ENCODE measurements around the gene ADGRB3.
"Not testable (repeated sequence)": the region's sequence is repeated elsewhere in the genome, so short reads cannot be mapped to it uniquely, and the experiment has no call there.

ADGRB3 gene

GRCh38 chr6:68650142-68650541 is 15.1 kb downstream of the ADGRB3 start:
- no peak for DNase-seq (ENCODE audit: low read depth)

DNA sequence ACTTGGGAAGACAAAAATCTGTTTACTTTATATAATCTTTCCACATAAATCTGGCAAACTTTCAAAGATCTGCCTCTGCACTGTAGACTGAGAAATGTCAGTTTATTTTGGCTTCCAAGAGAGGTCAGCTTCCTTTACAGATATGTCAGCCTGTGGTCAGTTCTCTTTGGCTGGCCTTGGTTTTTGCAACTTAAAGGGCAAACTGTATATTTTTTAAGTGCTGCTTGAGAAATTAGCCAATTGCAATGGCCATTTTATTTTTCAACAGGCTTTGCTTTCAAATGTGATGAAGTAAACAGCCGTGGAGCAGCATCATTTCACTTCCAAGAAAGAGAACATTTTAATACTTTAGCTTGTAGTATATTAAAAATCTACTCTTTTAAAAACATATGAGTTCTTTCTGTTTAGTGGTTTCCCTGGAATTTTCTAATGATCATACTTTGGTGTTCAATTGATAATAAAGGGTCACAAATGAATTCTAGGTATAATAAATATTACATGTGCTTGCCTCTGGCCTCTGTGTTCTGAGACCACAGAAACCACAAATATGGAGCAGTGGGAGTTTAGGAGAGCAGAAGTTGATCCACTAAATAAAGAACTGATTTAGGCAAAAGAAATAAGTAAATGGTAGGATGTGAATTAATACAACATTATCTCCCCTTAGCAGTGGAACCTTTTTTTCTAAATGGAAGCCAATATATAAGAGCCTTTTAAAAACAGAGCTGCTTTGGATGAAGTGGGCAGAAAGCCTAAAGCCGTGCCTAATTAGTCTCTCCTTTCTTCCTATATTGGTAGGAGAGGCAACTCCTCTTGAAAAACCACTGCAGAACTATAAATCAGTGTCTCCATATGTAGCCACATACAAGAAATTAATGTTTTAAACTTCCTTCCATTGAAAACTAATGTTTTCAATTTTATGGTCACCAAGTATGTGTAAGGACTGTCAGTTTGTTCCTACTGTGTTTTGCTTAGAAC is 16.2 kb downstream of the ADGRB3 start:
- DNase-seq (ENCODE audit: low read depth): no peak

DNA sequence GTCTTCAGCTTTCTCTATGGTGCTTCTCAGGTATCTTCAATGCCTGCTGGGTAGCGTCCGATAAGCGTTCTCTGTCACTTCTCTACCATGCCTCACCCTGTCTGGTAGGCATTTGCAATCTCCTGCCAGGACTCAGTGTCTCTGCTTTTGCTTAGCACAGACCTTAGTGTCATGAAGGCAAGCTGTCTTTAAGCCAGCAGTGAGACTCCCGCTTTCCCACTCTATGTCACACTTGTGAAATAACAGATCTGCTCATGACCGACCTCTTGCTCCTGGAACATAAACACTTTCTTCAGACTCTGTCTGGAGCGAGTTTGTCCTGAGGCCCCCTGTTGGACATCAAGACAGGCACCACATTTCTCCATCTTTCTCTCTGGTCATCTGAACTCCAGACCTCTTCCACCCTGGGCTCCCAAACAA is 17.0 kb downstream of the ADGRB3 start:
- no peak for DNase-seq (ENCODE audit: low read depth)

DNA sequence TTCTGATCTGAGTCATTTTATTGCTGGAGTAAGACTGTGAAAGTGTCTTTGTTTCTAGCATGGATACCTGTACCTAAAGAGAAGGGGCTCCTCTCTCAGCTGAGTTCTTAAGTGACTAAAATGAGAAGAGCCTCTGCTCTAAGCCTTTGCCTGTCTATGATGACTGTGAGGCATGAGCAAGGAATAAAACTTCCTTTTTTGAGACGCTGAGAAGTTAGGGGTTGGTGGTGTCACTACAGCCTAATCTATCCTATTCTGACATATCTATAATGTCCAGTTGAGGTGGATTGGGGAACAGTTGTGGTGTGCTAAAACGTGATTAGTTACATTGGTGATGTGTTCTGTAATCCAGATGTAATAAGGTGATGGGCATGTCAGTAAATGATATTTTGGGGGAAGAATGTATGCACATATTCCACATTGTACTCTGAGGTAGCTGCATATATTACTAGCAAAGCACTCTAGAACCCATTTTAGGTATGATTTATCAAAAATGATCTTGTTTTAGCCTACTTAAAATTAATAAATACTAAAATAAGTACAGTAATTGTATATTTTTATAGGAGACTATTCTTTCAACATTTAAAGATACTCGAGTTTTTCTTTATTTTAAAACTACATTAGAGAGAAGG is 18.1 kb downstream of the ADGRB3 start:
- DNase-seq (ENCODE audit: low read depth): no peak

GRCh38 chr6:68653706-68654089 is 18.6 kb downstream of the ADGRB3 start:
- DNase-seq (ENCODE audit: low read depth): no peak

GRCh38 chr6:68654134-68654533 is 19.1 kb downstream of the ADGRB3 start:
- DNase-seq (ENCODE audit: low read depth): no peak

- no peak for DNase-seq (ENCODE audit: low read depth)
These were observed 19.9 kb downstream of the ADGRB3 start for GRCh38 chr6:68655028-68655427.

DNA sequence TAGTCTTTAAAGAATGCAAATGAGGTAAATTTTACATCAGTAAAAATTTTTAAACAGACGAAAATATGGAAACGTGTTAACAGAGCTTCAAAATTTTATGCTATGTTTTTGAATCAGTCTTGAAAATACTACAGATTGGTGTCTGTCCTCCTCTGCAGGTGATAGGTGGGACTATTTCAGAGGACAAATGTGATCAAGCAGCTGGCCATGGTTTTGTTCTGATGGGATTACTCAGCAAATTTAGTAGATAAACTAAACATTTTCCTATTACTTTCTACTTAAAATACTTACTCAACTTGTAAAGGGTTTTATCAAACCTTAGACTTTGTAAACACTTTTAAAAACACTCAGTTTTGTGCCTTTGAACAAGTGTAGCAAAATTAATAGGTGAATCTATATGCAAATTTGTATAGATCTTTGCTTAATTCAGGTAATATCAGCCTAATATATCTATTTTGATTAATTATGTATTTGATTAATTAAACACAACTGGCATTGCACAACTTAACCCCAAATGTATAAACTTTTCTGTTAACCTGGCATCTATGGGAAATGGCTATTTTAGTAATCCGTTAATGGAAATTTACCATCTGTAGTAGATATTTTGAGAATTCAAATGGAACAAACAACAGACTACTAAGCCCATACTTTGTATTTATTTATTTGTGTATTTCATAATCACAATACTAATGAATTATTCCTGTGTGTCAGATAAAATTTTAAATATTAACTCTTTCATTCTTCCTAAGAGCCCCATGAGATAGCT is 22.5 kb downstream of the ADGRB3 start:
- no peak for DNase-seq (ENCODE audit: low read depth)

DNA sequence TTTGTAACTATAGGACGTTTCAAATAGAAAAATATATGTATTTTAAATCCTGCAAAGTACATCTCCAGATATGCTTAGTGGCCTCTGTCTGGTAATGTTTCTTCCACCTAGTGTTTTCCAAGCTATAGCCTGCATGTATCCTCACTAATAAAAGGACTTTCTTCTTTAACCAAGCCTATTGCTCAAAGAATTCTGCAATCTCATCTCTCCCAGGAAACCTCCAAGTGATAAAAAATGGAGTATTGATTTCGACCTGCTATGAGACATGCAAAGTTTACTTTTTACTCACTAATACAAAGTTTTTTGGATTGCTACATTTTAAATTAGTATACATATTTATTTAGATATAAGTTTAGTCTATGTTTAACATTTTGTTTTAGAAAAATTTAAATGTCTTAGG is 23.3 kb downstream of the ADGRB3 start:
- no peak for DNase-seq (ENCODE audit: low read depth)

GRCh38 chr6:68673255-68673654 is 38.2 kb downstream of the ADGRB3 start:
- no peak for DNase-seq (ENCODE audit: low read depth)

DNA sequence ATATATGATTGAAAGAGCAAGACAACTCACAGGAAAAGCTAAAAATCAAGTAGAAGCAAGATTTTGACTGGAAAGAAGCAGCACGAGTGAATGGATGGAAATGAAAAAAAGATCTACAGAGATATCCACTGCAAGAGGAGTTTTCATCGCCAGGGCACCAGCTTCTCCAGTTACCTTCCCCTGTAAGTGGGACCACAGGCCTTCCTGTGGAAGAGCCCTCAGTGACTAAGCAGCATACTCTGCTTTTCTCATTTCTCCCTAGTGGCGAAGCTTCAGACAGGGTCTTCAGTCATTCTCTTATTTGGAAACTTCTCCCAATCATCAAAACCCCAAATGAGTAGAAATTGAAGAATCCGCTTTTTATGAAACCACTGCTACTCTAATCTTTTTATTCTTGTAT is 40.5 kb downstream of the ADGRB3 start:
- no peak for DNase-seq (ENCODE audit: low read depth)

DNA sequence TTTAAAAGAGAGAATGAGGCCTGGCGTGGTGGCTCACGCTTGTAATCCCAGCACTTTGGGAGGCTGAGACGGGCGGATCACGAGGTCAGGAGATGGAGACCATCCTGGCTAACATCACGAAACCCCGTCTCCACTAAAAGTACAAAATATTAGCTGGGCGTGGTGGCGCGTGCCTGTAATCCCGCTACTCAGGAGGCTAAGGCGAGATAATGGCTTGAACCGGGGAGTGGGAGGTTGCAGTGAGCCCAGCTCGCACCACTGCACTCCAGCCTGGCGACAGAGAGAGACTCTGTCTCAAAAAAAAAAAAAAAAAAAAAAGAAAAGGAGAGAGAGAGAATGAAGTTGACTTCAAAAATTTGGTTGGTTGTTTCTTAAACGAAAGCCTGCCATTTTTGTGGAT is 41.0 kb downstream of the ADGRB3 start:
- not testable (repeated sequence) for DNase-seq (ENCODE audit: low read depth)

DNA sequence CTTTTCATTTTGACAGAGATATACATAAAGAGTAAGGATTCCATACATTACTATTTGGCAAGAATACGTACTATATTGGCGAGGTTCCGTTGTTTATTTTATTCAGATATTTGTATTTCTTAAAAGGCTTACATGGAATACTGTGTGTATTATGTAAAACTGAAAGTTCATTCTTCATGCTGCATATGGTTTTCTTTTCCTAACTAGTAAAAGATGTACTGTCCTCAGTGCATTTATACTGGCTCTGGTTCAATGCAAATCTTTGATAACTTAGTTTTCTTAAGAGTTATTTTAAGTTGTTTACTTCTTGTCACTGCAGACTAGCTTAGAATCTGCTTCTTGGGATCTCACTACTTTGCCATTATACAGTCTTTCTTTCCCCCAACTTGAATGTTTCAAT is 42.0 kb downstream of the ADGRB3 start:
- DNase-seq (ENCODE audit: low read depth): no peak

DNA sequence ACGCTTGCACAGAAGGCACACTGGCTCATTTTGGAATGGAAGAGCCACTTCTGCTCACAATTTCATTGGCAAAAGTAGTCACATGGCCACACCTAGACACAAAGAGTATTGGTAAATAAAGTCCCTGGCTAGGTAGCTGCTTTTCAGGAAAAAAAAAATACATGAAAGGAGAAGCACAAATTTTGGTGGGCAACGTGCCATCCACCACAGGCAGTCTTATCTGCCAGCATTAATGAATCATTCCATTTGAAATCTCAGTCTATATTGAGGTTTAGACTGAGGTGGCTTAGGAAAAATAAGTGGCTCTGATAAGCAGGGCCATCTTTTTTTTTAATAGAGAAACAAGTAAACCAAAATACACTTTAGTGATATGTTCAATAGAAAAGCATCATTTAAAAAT is 44.3 kb downstream of the ADGRB3 start:
- DNase-seq (ENCODE audit: low read depth): no peak

- no peak for DNase-seq (ENCODE audit: low read depth)
These were observed 45.2 kb downstream of the ADGRB3 start for GRCh38 chr6:68680264-68680663.

DNA sequence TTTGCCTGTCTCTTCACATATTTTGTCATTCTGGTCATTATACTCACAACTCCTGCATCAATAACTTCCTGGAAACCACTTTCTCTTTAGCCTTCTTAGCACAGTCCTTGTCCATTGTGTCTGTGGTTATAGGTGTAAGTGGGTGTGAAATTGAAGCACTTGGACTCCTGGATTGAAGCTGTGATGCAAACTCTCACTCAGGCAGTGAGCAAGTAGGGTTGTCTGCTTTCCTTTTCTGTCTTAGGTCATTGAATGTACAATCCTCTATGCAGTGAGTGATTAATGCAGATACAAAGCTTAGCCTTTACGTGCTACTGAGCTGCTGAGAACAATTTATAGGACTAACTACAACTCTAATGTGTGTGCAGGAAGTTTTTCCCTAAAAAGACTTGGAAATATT is 54.8 kb downstream of the ADGRB3 start:
- no peak for DNase-seq (ENCODE audit: low read depth)

- DNase-seq (ENCODE audit: low read depth): no peak
These were observed 56.0 kb downstream of the ADGRB3 start for GRCh38 chr6:68691120-68691519.

GRCh38 chr6:68693271-68693670 is 58.2 kb downstream of the ADGRB3 start:
- DNase-seq (ENCODE audit: low read depth): no peak

GRCh38 chr6:68695403-68695802 is 60.3 kb downstream of the ADGRB3 start:
- no peak for DNase-seq (ENCODE audit: low read depth)

DNA sequence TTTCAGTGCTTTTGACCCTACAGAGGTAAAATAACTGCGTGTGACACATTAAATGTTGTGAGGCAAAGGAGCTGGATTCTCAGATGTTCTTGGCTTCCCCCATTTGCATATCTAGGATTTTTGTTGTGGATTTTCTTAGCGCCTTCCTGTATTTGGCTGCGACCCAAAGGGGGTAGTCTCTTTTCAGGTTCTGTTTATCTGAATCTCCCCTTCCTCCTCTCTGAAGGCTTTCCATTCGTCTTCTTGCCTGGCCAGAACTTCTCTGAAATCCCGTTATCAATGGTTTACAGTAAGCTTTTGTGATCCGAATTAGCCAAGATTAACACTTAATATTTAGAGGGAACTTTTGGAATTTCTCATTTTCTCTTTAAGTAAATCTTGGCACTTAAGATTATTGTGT is 60.8 kb downstream of the ADGRB3 start:
- no peak for DNase-seq (ENCODE audit: low read depth)

GRCh38 chr6:68697394-68697793 is 62.3 kb downstream of the ADGRB3 start:
- no peak for DNase-seq (ENCODE audit: low read depth)

- no peak for DNase-seq (ENCODE audit: low read depth)
These were observed 66.1 kb downstream of the ADGRB3 start for GRCh38 chr6:68701159-68701558.

GRCh38 chr6:68704485-68704884 is 69.4 kb downstream of the ADGRB3 start:
- no peak for DNase-seq (ENCODE audit: low read depth)

Data from activated T-helper 1 cell treated with Interleukin-2 at 50 U/mL for 16 hours (primary cell).